Naive thymus-derived CD4-positive, alpha-beta T cell (primary cell): ENCODE data around the gene UBE2D4. TPM values are rescaled to one million over a fixed set of nuclear protein-coding genes. Genes with fewer than 3 reads are reported as not detected.
"Not testable (repeated sequence)": the region's sequence is repeated elsewhere in the genome, so short reads cannot be mapped to it uniquely, and the experiment has no call there.

Source experiments
- ATAC-seq: fragments of 150-1000 bp; cut with Tn5 transposase; 2 replicates; pipeline ENCODE4 v1.10.0; 2021; ENCODE audit warnings: mild to moderate bottlenecking, moderate library complexity
- CTCF ChIA-PET: fragments of 350-600 bp; sonication (Branson Sonifier 250); formaldehyde crosslinking; loops from one replicate; lab custom pipeline; 2021; ENCODE audit warnings: antibody characterized with exemption; lab: Charles Lee
- POLR2A ChIA-PET: fragments of 350-600 bp; sonication (Branson Sonifier 250); formaldehyde crosslinking; loops from one replicate; lab custom pipeline; 2021; ENCODE audit warnings: antibody characterized with exemption, inconsistent platforms; lab: Charles Lee
- DNase-seq, 9 donors: peaks; one replicate each; pipeline versions ENCODE4 v3.0.0 to v3.0.0-alpha.2; 2020 to 2022; ENCODE audit warnings: mixed read lengths in 1 of 9
- H3K27ac ChIP-seq: one replicate; pipeline ENCODE4 v1.7.0; 2013; ENCODE audit warnings: mild to moderate bottlenecking, low read depth, low read length, moderate library complexity
- H3K27me3 ChIP-seq, 2 donors: one replicate each; pipeline ENCODE4 v1.7.0; 2013; ENCODE audit warnings: low read length in 2 of 2, mild to moderate bottlenecking in 2 of 2, moderate library complexity in 2 of 2; ENCODE audit not compliant: control insufficient read depth in 2 of 2, insufficient read depth in 2 of 2
- H3K36me3 ChIP-seq, 3 experiments: 1 replicate in 2 of 3; 2 replicates in 1 of 3; pipeline ENCODE4 v1.7.0; 2013; ENCODE audit warnings: low read length in 3 of 3, mild to moderate bottlenecking in 3 of 3, moderate library complexity in 1 of 3; ENCODE audit not compliant: insufficient read depth in 3 of 3, control insufficient read depth in 2 of 3
- H3K4me1 ChIP-seq, 2 donors: one replicate each; pipeline ENCODE4 v1.7.0; 2013; ENCODE audit warnings: low read length in 2 of 2, mild to moderate bottlenecking in 2 of 2, moderate library complexity in 1 of 2; ENCODE audit not compliant: control insufficient read depth in 2 of 2, insufficient read depth in 2 of 2
- H3K4me3 ChIP-seq: 2 replicates; pipeline ENCODE4 v1.7.0; 2013; ENCODE audit warnings: mild to moderate bottlenecking, low read length
- H3K9me3 ChIP-seq, 3 experiments: 1 replicate in 2 of 3; 2 replicates in 1 of 3; pipeline ENCODE4 v1.7.0; 2013; ENCODE audit warnings: low read length in 3 of 3; ENCODE audit not compliant: control insufficient read depth in 2 of 3
- H3K27ac Mint-ChIP-seq, 9 donors: one replicate each; pipeline ENCODE4 v1.8.0; 2020 to 2022; ENCODE audit warnings: mixed read lengths in 9 of 9, mild to moderate bottlenecking in 8 of 9, moderate library complexity in 5 of 9, inconsistent platforms in 2 of 9
- H3K27me3 Mint-ChIP-seq, 5 donors: one replicate each; pipeline ENCODE4 v1.8.0; 2021 to 2022; ENCODE audit warnings: mixed read lengths in 5 of 5, mild to moderate bottlenecking in 1 of 5
- H3K36me3 Mint-ChIP-seq, 5 donors: one replicate each; pipeline ENCODE4 v1.8.0; 2020 to 2022; ENCODE audit warnings: mixed read lengths in 5 of 5, mild to moderate bottlenecking in 3 of 5, inconsistent platforms in 1 of 5
- H3K4me1 Mint-ChIP-seq, 7 donors: one replicate each; pipeline ENCODE4 v1.8.0; 2020 to 2022; ENCODE audit warnings: mixed read lengths in 7 of 7, mild to moderate bottlenecking in 3 of 7, inconsistent platforms in 1 of 7
- H3K4me3 Mint-ChIP-seq, 10 donors: one replicate each; pipeline ENCODE4 v1.8.0; 2020 to 2022; ENCODE audit warnings: mild to moderate bottlenecking in 10 of 10, mixed read lengths in 10 of 10, moderate library complexity in 6 of 10, inconsistent platforms in 2 of 10
- H3K9me3 Mint-ChIP-seq, 11 donors: one replicate each; pipeline ENCODE4 v1.8.0; 2020 to 2022; ENCODE audit warnings: mixed read lengths in 11 of 11, mild to moderate bottlenecking in 4 of 11, inconsistent platforms in 1 of 11, moderate library complexity in 1 of 11
- intact Hi-C, 2 donors: fragments of 100-400 bp; cut with micrococcal nuclease; formaldehyde crosslinking; loops; one replicate each; pipeline ENCODE4 v1.15.1; 2023
- polyA plus RNA-seq, 2 donors: library from polyadenylated mRNA; unstranded; fragments of 300-500 nt; fragmentation: Illumina TruSeq; gene quantifications; one replicate each; pipeline ENCODE4 v1.2.3, GENCODE V29; 2021
- total RNA-seq, 6 experiments: library from RNA in 5 of 6; stranded (reverse) in 5 of 6; gene quantifications; 1 replicate in 5 of 6; 2 replicates in 1 of 6; pipeline ENCODE4 v1.2.3 and lab custom pipeline; 2021 to 2026

UBE2D4 gene
- total and polyA plus RNA-seq, 7 experiments from 2014 or later = 6.3 to 15.9 (median 10.5) TPM

- H3K9me3 ChIP-seq = no peaks in the 10 kb centered on the region
- H3K4me3 ChIP-seq = no peak overlapping the region
- H3K27me3 ChIP-seq = no peaks in the 10 kb centered on the region
- H3K36me3 ChIP-seq = peaks cover 0 to 30% (median 0%) of the 10 kb centered on the region in 3 experiments
- ChIA-PET CTCF (interaction anchor here (0.5 kb wide), 1 partner anchor 112 kb away, joined by 3 read pairs; no protein-coding TSS in a partner anchor), POLR2A (interaction anchor here (0.9 kb wide), 1 partner anchor 219 kb away, joined by 3 read pairs; no protein-coding TSS in a partner anchor)
- no peak overlapping the region for H3K27ac ChIP-seq
- H3K36me3 Mint-ChIP-seq = peaks cover 8 to 39% (median 14%) of the 10 kb centered on the region in 5 donors
- H3K4me3 Mint-ChIP-seq = no peak overlapping the region
- peaks cover 0 to under 1% (median 0%) of the 10 kb centered on the region in 11 donors for H3K9me3 Mint-ChIP-seq
- no peaks in the 10 kb centered on the region for H3K27me3 Mint-ChIP-seq
- peak; percentile 57 for ATAC-seq
- intact Hi-C loops = no loop called here
- peaks cover 9 to 20% (median 11%) of the 10 kb centered on the region in 7 donors for H3K4me1 Mint-ChIP-seq
- peak overlapping the region in 2 of 9 donors; percentile 27 to 74 for H3K27ac Mint-ChIP-seq
- DNase-seq = peak in 3 of 9 donors; percentile 12 to 22 (median 15)
- H3K4me1 ChIP-seq = peaks cover 0 to 12% of the 10 kb centered on the region in 2 donors
Measured at GRCh38 chr7:43954524-43955228, 28.4 kb downstream of the UBE2D4 start.

DNA sequence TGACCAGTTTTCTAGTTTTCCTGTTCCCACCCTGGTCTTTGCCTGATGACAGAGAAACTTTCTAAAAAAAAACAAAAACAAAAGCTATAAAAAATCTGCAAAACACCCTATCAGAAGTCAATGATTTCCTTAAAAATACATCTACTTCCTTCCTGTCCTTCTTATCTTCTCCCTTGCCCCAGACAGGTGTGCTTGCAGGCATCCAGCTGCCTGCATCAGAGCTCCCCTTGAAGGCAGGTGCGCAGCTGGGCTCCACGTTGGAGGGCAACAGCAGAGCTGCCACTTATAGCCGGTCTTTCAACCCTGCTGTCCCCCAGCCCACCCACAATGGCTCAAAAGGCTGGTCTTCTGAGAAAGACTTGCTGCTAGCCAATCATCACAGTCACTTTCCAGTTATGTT is 29.8 kb downstream of the UBE2D4 start:
- Histone ChIP-seq H3K9me3 (no peaks in the 10 kb centered on the region), H3K27ac (no peak overlapping the region), H3K4me1 (peaks cover 0 to 12% of the 10 kb centered on the region in 2 donors), H3K4me3 (no peak overlapping the region), H3K36me3 (peaks cover 0 to 19% (median 0%) of the 10 kb centered on the region in 3 experiments), H3K27me3 (no peaks in the 10 kb centered on the region)
- POLR2A ChIA-PET = no interaction called here
- intact Hi-C loops = no loop called here
- peak overlapping the region in 7 of 10 donors; percentile 7 to 62 (median 33) for H3K4me3 Mint-ChIP-seq
- peaks cover 0 to 1% (median 0%) of the 10 kb centered on the region in 11 donors for H3K9me3 Mint-ChIP-seq
- H3K27ac Mint-ChIP-seq = peak overlapping the region in 8 of 9 donors; percentile 29 to 91 (median 72)
- peaks cover 11 to 44% (median 24%) of the 10 kb centered on the region in 5 donors for H3K36me3 Mint-ChIP-seq
- ATAC-seq = no peak
- H3K4me1 Mint-ChIP-seq = peaks cover 9 to 20% (median 11%) of the 10 kb centered on the region in 7 donors
- no peaks in the 10 kb centered on the region for H3K27me3 Mint-ChIP-seq
- CTCF ChIA-PET = no interaction called here
- DNase-seq = peak in 3 of 9 donors; percentile 8 to 13 (median 11)

- H3K4me3 Mint-ChIP-seq = no peak overlapping the region
- peaks cover 0 to 1% (median 0%) of the 10 kb centered on the region in 11 donors for H3K9me3 Mint-ChIP-seq
- DNase-seq (no peak), ATAC-seq (no peak)
- H3K4me3 ChIP-seq = no peak overlapping the region
- H3K27me3 ChIP-seq = no peaks in the 10 kb centered on the region
- peaks cover 0 to 23% (median 14%) of the 10 kb centered on the region in 5 donors for H3K36me3 Mint-ChIP-seq
- ChIA-PET CTCF (no interaction called here), POLR2A (no interaction called here)
- no peak overlapping the region for H3K27ac Mint-ChIP-seq
- no peaks in the 10 kb centered on the region for H3K36me3 ChIP-seq
- no peak overlapping the region for H3K27ac ChIP-seq
- no peaks in the 10 kb centered on the region for H3K27me3 Mint-ChIP-seq
- intact Hi-C loops = no loop called here
- no peaks in the 10 kb centered on the region for H3K9me3 ChIP-seq
- H3K4me1 ChIP-seq = peaks cover 0 to 6% of the 10 kb centered on the region in 2 donors
- peaks cover 4 to 7% (median 6%) of the 10 kb centered on the region in 7 donors for H3K4me1 Mint-ChIP-seq
Measured at GRCh38 chr7:43960933-43961332, 34.7 kb downstream of the UBE2D4 start.

DNA sequence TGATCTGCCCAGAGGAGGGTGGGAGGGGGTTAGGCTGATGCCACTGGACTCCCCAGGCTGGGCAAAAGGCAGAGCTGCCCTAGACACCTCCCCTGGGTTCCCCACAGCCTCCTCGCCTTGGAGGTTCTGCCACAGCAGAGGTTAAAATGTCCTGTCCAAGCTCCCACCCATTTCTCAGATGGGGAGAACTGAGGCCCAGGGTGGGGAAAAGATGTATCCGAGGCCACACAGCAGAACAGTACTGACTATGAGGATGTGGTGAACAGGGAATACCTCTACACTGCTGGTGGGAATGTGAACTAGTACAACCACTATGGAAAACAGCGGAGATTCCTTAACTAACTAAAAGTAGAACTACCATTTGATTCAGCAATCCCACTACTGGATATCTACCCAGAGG is 40.2 kb downstream of the UBE2D4 start:
- H3K27ac ChIP-seq, DNase-seq, CTCF ChIA-PET, H3K4me3 ChIP-seq, ATAC-seq, H3K27me3 Mint-ChIP-seq, H3K9me3 ChIP-seq, H3K4me3 Mint-ChIP-seq, H3K4me1 ChIP-seq, H3K36me3 Mint-ChIP-seq, H3K4me1 Mint-ChIP-seq, intact Hi-C loops, H3K36me3 ChIP-seq, POLR2A ChIA-PET, H3K9me3 Mint-ChIP-seq, H3K27me3 ChIP-seq, H3K27ac Mint-ChIP-seq: not testable (repeated sequence)

GRCh38 chr7:43968172-43969040 is 42.2 kb downstream of the UBE2D4 start:
- DNase-seq, H3K9me3 ChIP-seq, H3K27ac ChIP-seq, H3K27me3 ChIP-seq, H3K9me3 Mint-ChIP-seq, intact Hi-C loops, H3K36me3 Mint-ChIP-seq, H3K27ac Mint-ChIP-seq, H3K4me1 Mint-ChIP-seq, H3K27me3 Mint-ChIP-seq, H3K4me3 Mint-ChIP-seq, H3K4me1 ChIP-seq, CTCF ChIA-PET, H3K4me3 ChIP-seq, H3K36me3 ChIP-seq, POLR2A ChIA-PET: not testable (repeated sequence)
- ATAC-seq = peak; percentile 21

DNA sequence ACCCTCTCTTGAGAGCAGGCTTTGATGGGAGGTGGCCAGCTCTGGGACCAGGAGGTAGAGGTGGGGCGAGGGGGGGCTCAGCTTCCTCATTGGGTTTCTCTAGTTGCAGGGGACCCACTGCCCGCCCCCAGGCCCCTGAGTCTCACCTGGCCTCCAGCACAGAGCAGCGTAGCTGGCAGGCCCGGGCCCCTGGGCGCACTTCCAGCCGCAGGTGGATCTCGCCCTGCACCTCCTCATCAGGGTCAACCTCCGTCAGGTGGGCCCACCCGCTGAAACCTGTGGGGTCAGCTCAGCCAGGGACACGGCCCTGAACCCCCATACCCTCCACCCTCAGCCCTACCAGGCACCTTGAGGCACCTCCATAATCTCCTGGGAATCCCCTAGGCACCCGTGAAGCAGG is 43.4 kb downstream of the UBE2D4 start:
- POLR2A ChIA-PET, H3K36me3 Mint-ChIP-seq, intact Hi-C loops, H3K4me3 Mint-ChIP-seq, ATAC-seq, H3K27ac ChIP-seq, H3K9me3 Mint-ChIP-seq, H3K9me3 ChIP-seq, H3K27me3 Mint-ChIP-seq, H3K4me3 ChIP-seq, H3K4me1 Mint-ChIP-seq, H3K36me3 ChIP-seq, H3K27ac Mint-ChIP-seq, H3K4me1 ChIP-seq, CTCF ChIA-PET, DNase-seq, H3K27me3 ChIP-seq: not testable (repeated sequence)
